Measurements from ENCODE around the gene SETBP1.

The SETBP1 gene

GRCh38 chr18:44841752-44842587 lies 161.3 kb downstream of the SETBP1 start:
- DNase-seq (ENCODE audit: low read depth), result no peak

GRCh38 chr18:44842588-44843412 lies 162.1 kb downstream of the SETBP1 start:
- no peak for DNase-seq (ENCODE audit: low read depth)

GRCh38 chr18:44844486-44844885 lies 163.8 kb downstream of the SETBP1 start:
- no peak for DNase-seq (ENCODE audit: low read depth)

GRCh38 chr18:44846450-44846849 lies 165.8 kb downstream of the SETBP1 start:
- no peak for DNase-seq (ENCODE audit: low read depth)

GRCh38 chr18:44848644-44849335 lies 168.1 kb downstream of the SETBP1 start:
- no peak for DNase-seq (ENCODE audit: low read depth)

- DNase-seq (ENCODE audit: low read depth), result no peak
These were observed 168.7 kb downstream of the SETBP1 start for GRCh38 chr18:44849361-44849760.

- no peak for DNase-seq (ENCODE audit: low read depth)
These were observed 169.3 kb downstream of the SETBP1 start for GRCh38 chr18:44850001-44850400.

GRCh38 chr18:44851856-44852621 lies 171.4 kb downstream of the SETBP1 start:
- DNase-seq (ENCODE audit: low read depth), result no peak

- no peak for DNase-seq (ENCODE audit: low read depth)
These were observed 172.1 kb downstream of the SETBP1 start for GRCh38 chr18:44852818-44853217.

GRCh38 chr18:44853430-44853829 lies 172.7 kb downstream of the SETBP1 start:
- no peak for DNase-seq (ENCODE audit: low read depth)

- DNase-seq (ENCODE audit: low read depth), result no peak
These were observed 175.0 kb downstream of the SETBP1 start for GRCh38 chr18:44855681-44856080.

- no peak for DNase-seq (ENCODE audit: low read depth)
These were observed 175.5 kb downstream of the SETBP1 start for GRCh38 chr18:44856157-44856556.

GRCh38 chr18:44857081-44857480 lies 176.4 kb downstream of the SETBP1 start:
- no peak for DNase-seq (ENCODE audit: low read depth)

- no peak for DNase-seq (ENCODE audit: low read depth)
These were observed 177.2 kb downstream of the SETBP1 start for GRCh38 chr18:44857744-44858491.

- no peak for DNase-seq (ENCODE audit: low read depth)
These were observed 178.6 kb downstream of the SETBP1 start for GRCh38 chr18:44859263-44859662.

- DNase-seq (ENCODE audit: low read depth), result no peak
These were observed 179.2 kb downstream of the SETBP1 start for GRCh38 chr18:44859751-44860439.

GRCh38 chr18:44862112-44862511 lies 181.4 kb downstream of the SETBP1 start:
- DNase-seq (ENCODE audit: low read depth), result no peak

GRCh38 chr18:44866103-44866502 lies 185.4 kb downstream of the SETBP1 start:
- no peak for DNase-seq (ENCODE audit: low read depth)

- no peak for DNase-seq (ENCODE audit: low read depth)
These were observed 188.8 kb downstream of the SETBP1 start for GRCh38 chr18:44869533-44869932.
